BLaER1 treated with 17β-estradiol and CSF1 and Interleukin-3, amounts not matched to agents 10 nM and 100 nM (cell line): ENCODE data around the gene FARS2.

ENCODE experiments used
- H3K27ac ChIP-seq, 11 experiments: shearing (Covaris generic); formaldehyde crosslinking; 2 replicates each; pipeline ENCODE4 v1.8.1; 2022
- H3K27me3 ChIP-seq, 11 experiments: shearing (Covaris generic); formaldehyde crosslinking; 2 replicates each; pipeline ENCODE4 v1.8.1; 2022
- H3K36me3 ChIP-seq, 11 experiments: shearing (Covaris generic); formaldehyde crosslinking; 2 replicates each; pipeline ENCODE4 v1.8.1; 2022
- H3K4me1 ChIP-seq, 10 experiments: shearing (Covaris generic); formaldehyde crosslinking; 2 replicates each; pipeline ENCODE4 v1.8.1; 2022
- H3K4me2 ChIP-seq, 11 experiments: shearing (Covaris generic); formaldehyde crosslinking; 2 replicates each; pipeline ENCODE4 v1.8.1; 2022
- H3K4me3 ChIP-seq, 10 experiments: shearing (Covaris generic); formaldehyde crosslinking; 2 replicates each; pipeline ENCODE4 v1.8.1; 2022
- H3K9ac ChIP-seq, 11 experiments: shearing (Covaris generic); formaldehyde crosslinking; 2 replicates each; pipeline ENCODE4 v1.8.1; 2022
- H3K9me3 ChIP-seq, 11 experiments: shearing (Covaris generic); formaldehyde crosslinking; replicated peaks in 1 of 11; 2 replicates each; pipeline ENCODE4 v1.8.1; 2022
- H4K20me1 ChIP-seq, 11 experiments: shearing (Covaris generic); formaldehyde crosslinking; 2 replicates each; pipeline ENCODE4 v1.8.1; 2022
- Cebpa-rat ChIP-seq, 11 experiments: shearing (Covaris generic); IDR thresholded peaks; 2 replicates each; pipeline ENCODE4 v1.8.1; 2022

Gene FARS2

DNA sequence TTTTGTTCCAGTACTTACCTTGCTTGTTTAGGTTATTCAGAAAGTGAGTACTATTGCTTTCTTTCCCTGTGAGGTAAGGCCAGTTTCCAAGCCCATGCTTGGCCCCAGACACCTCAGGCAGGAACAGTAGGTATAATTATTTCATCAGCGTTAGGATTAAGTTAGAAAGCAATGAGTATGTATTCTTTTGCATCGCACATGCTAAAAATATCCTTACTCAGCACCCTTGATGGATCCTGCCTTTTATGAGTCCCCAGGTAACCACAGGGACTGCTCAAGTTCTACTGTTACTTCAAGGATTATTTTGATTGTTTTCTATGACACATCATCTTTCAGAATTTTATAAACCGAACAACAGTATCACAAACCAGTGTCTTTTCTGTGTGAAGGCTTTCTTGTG is 128.9 kb downstream of the FARS2 start:
- H3K4me1 ChIP-seq, result no peaks in the 10 kb centered on the region; a peak in 1 of 20 replicates
- H3K9me3 ChIP-seq, result no peaks in the 10 kb centered on the region
- no peaks in the 10 kb centered on the region for H3K27me3 ChIP-seq
- H3K4me3 ChIP-seq, result no peak overlapping the region
- no peaks in the 10 kb centered on the region for H3K36me3 ChIP-seq
- no peak overlapping the region for H3K27ac ChIP-seq
- H4K20me1 ChIP-seq, result peaks cover 0 to 14% (median 0%) of the 10 kb centered on the region in 11 experiments; a peak in 4 of 22 replicates
- no peak overlapping the region for H3K4me2 ChIP-seq
- TF ChIP-seq Cebpa-rat (IDR thresholded peaks at IDR 0.05), result no peak
- no peak overlapping the region for H3K9ac ChIP-seq

GRCh38 chr6:5394280-5394679 is 133.0 kb downstream of the FARS2 start:
- Histone ChIP-seq H3K27ac (no peak overlapping the region), H3K27me3 (no peaks in the 10 kb centered on the region), H3K36me3 (no peaks in the 10 kb centered on the region), H3K4me2 (no peak overlapping the region), H3K9ac (no peak overlapping the region), H3K4me1 (peaks cover 3 to 14% (median 10%) of the 10 kb centered on the region in 10 experiments; a peak in 17 of 20 replicates), H4K20me1 (peaks cover 0 to 19% (median 0%) of the 10 kb centered on the region in 11 experiments; a peak in 3 of 22 replicates), H3K4me3 (no peak overlapping the region), H3K9me3 (no peaks in the 10 kb centered on the region)
- no peak for TF ChIP-seq Cebpa-rat (IDR thresholded peaks at IDR 0.05)

GRCh38 chr6:5395719-5396118 is 134.4 kb downstream of the FARS2 start:
- Histone ChIP-seq H3K27ac (no peak overlapping the region), H3K4me1 (peaks cover 3 to 14% (median 10%) of the 10 kb centered on the region in 10 experiments; a peak in 17 of 20 replicates), H3K9me3 (no peaks in the 10 kb centered on the region), H3K4me3 (no peak overlapping the region), H3K9ac (no peak overlapping the region), H3K27me3 (no peaks in the 10 kb centered on the region), H4K20me1 (peaks cover 0 to 10% (median 0%) of the 10 kb centered on the region in 11 experiments; a peak in 3 of 22 replicates), H3K36me3 (no peaks in the 10 kb centered on the region), H3K4me2 (no peak overlapping the region; a peak in 1 of 22 replicates)
- no peak for TF ChIP-seq Cebpa-rat (IDR thresholded peaks at IDR 0.05)

GRCh38 chr6:5398530-5398929 is 137.2 kb downstream of the FARS2 start:
- Histone ChIP-seq H3K4me1 (peaks cover 3 to 18% (median 13%) of the 10 kb centered on the region in 10 experiments; a peak in 17 of 20 replicates), H3K36me3 (no peaks in the 10 kb centered on the region), H3K27ac (no peak overlapping the region), H3K27me3 (no peaks in the 10 kb centered on the region), H3K9ac (no peak overlapping the region), H3K9me3 (peaks cover 0 to 4% (median 0%) of the 10 kb centered on the region in 11 experiments; a peak in 1 of 22 replicates), H4K20me1 (peaks cover 0 to 11% (median 0%) of the 10 kb centered on the region in 11 experiments; a peak in 2 of 22 replicates), H3K4me2 (no peak overlapping the region), H3K4me3 (no peak overlapping the region)
- no peak for TF ChIP-seq Cebpa-rat (IDR thresholded peaks at IDR 0.05)

- H3K4me1 ChIP-seq, result peaks cover 3 to 22% (median 13%) of the 10 kb centered on the region in 10 experiments; a peak in 17 of 20 replicates
- no peaks in the 10 kb centered on the region for H3K27me3 ChIP-seq
- H4K20me1 ChIP-seq, result peaks cover 0 to 11% (median 0%) of the 10 kb centered on the region in 11 experiments; a peak in 2 of 22 replicates
- H3K4me2 ChIP-seq, result no peak overlapping the region
- H3K36me3 ChIP-seq, result no peaks in the 10 kb centered on the region
- H3K4me3 ChIP-seq, result no peak overlapping the region
- no peak for TF ChIP-seq Cebpa-rat (IDR thresholded peaks at IDR 0.05)
- H3K27ac ChIP-seq, result no peak overlapping the region
- H3K9me3 ChIP-seq, result peaks cover 0 to 4% (median 0%) of the 10 kb centered on the region in 11 experiments; a peak in 1 of 22 replicates
- H3K9ac ChIP-seq, result no peak overlapping the region
Observed at GRCh38 chr6:5399391-5399790, 138.1 kb downstream of the FARS2 start.

DNA sequence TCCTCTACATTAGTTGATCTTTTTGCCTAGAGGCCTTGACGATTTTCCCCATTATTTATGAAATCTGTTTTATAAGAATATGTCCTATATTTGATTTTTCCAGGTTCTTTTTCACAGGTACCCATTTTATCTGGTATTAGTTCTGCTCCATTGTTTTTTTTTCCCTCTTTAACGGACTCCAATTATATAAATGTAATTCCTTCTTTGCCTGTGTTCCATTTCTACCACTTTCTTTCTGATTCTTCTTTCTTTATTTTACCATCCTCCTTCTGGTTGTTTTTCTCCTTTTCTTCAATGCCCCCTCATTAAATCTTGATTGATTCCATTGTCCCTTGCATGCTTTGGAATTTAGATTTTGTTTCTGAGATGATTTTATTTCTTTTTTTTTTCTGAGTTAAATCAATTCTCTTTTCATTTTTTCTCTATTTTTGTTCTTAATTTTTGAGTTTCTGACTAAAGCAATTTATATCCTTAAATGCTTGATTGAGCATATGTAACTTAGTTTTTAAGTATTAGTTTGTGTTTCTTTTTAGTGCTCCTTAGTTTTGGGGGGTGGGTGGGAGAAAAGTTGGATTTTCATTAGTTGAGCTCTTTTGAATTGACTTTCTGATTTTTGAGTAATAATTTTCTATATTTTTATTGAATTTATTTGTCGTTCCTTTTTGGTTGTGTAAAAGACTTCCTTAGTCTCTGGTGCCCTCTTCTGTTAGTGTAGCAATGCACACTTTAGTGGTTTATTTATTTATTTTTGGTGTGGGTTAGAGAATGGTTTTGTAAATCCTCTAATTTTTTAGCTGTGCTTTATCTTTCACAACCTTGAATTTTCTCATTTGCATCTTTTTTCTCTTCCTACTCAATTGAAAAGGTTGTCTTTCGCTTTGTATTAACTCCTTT is 140.8 kb downstream of the FARS2 start:
- peaks cover 0 to 4% (median 0%) of the 10 kb centered on the region in 11 experiments; a peak in 1 of 22 replicates for H3K9me3 ChIP-seq
- no peak overlapping the region for H3K9ac ChIP-seq
- H3K27me3 ChIP-seq, result no peaks in the 10 kb centered on the region
- H3K4me1 ChIP-seq, result peaks cover 0 to 13% (median 2%) of the 10 kb centered on the region in 10 experiments; a peak in 9 of 20 replicates
- H3K27ac ChIP-seq, result no peak overlapping the region
- no peak overlapping the region for H3K4me3 ChIP-seq
- H4K20me1 ChIP-seq, result peaks cover 0 to 6% (median 0%) of the 10 kb centered on the region in 11 experiments; a peak in 1 of 22 replicates
- no peak overlapping the region for H3K4me2 ChIP-seq
- TF ChIP-seq Cebpa-rat (IDR thresholded peaks at IDR 0.05), result no peak
- no peaks in the 10 kb centered on the region for H3K36me3 ChIP-seq

DNA sequence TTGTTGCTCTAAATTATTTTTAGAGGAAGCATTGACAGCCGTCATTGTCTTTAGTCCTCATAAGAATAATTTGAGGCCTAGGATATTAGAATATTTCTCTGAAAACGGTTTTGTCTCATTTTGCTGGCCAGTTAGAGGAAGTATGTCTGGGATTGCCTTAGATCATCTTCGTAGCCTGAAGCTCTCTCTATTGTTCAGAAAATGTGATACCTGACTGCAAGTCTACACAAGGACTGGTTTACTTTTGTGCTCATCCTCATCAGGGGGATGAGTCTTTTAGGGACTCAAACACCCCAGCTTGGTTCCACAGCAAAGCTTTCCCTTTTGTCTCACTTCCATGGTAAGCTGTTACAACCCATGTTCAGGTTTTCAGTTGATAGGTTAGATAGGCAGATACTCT is 141.8 kb downstream of the FARS2 start:
- Histone ChIP-seq H3K4me3 (no peak overlapping the region), H3K4me2 (0 out of 22 replicates have a peak overlapping the region, but pooled peaks of 2 of the 11 experiments have one; percentile 4), H3K27me3 (no peaks in the 10 kb centered on the region), H3K4me1 (peaks cover under 1 to 13% (median 2%) of the 10 kb centered on the region in 10 experiments; a peak in 16 of 20 replicates), H3K9ac (peak overlapping the region in 1 of 11 experiments; percentile 9; a peak in 1 of 22 replicates), H3K36me3 (0 out of 22 replicates have a peak, but pooled peaks cover 0 to 2% (median 0%) of the 10 kb centered on the region in 11 experiments), H3K9me3 (peaks cover 0 to 4% (median 0%) of the 10 kb centered on the region in 11 experiments; a peak in 1 of 22 replicates), H3K27ac (no peak overlapping the region), H4K20me1 (peaks cover 0 to 6% (median 0%) of the 10 kb centered on the region in 11 experiments; a peak in 1 of 22 replicates)
- TF ChIP-seq Cebpa-rat (IDR thresholded peaks at IDR 0.05), result no peak

- Histone ChIP-seq H3K4me3 (no peak overlapping the region), H3K27me3 (no peaks in the 10 kb centered on the region), H3K27ac (no peak overlapping the region), H3K36me3 (0 out of 22 replicates have a peak, but pooled peaks cover 0 to 5% (median 0%) of the 10 kb centered on the region in 11 experiments), H3K9ac (no peak overlapping the region; a peak in 1 of 22 replicates), H4K20me1 (peaks cover 0 to 6% (median 0%) of the 10 kb centered on the region in 11 experiments; a peak in 1 of 22 replicates), H3K9me3 (peaks cover 0 to 4% (median 0%) of the 10 kb centered on the region in 11 experiments; a peak in 1 of 22 replicates), H3K4me1 (peaks cover 6 to 18% (median 7%) of the 10 kb centered on the region in 10 experiments; a peak in 18 of 20 replicates), H3K4me2 (0 out of 22 replicates have a peak overlapping the region, but pooled peaks of 1 of the 11 experiments have one; percentile 4)
- TF ChIP-seq Cebpa-rat (IDR thresholded peaks at IDR 0.05), result no peak
Observed at GRCh38 chr6:5403609-5404008, 142.3 kb downstream of the FARS2 start.

- peaks cover 0 to 5% (median 0%) of the 10 kb centered on the region in 11 experiments; a peak in 4 of 22 replicates for H3K36me3 ChIP-seq
- peaks cover 0 to 4% (median 0%) of the 10 kb centered on the region in 11 experiments; a peak in 1 of 22 replicates for H3K9me3 ChIP-seq
- TF ChIP-seq Cebpa-rat (IDR thresholded peaks at IDR 0.05), result no peak
- H3K27me3 ChIP-seq, result no peaks in the 10 kb centered on the region
- H3K4me3 ChIP-seq, result no peak overlapping the region
- H3K27ac ChIP-seq, result no peak overlapping the region
- H3K4me1 ChIP-seq, result peaks cover 8 to 19% (median 12%) of the 10 kb centered on the region in 10 experiments; a peak in 18 of 20 replicates
- H3K9ac ChIP-seq, result no peak overlapping the region
- peaks cover 0 to 6% (median 0%) of the 10 kb centered on the region in 11 experiments; a peak in 1 of 22 replicates for H4K20me1 ChIP-seq
- no peak overlapping the region for H3K4me2 ChIP-seq
Observed at GRCh38 chr6:5405976-5406375, 144.7 kb downstream of the FARS2 start.
